NT2/D1 (cell line): ENCODE results near the gene MIXL1.

ENCODE experiments used
- YY1 ChIP-seq: IDR thresholded peaks from 2 replicates; pipeline ENCODE4 v1.6.1; 2011; ENCODE audit not compliant: insufficient read length, insufficient read depth
- ZNF274 ChIP-seq: IDR thresholded peaks from 2 replicates; pipeline ENCODE4 v1.6.1; 2011; ENCODE audit warnings: mild to moderate bottlenecking, low read depth, low read length

GRCh38 chr1:226211181-226211821 lies 12.2 kb upstream of the MIXL1 start:
- TF ChIP-seq YY1 (no peak), ZNF274 (no peak)
